GM23338 (cell line): ENCODE measurements around the gene TASP1. TPM values are rescaled to one million over a fixed set of nuclear protein-coding genes. Genes with fewer than 3 reads are reported as not detected.

ENCODE experiments used
- ATAC-seq: fragments of 200-7000 bp; cut with Tn5 transposase; 3 replicates; pipeline ENCODE4 v1.9.1; 2020
- DNase-seq: peaks from one replicate; pipeline ENCODE4 v3.0.0-alpha.2; 2015; ENCODE audit warnings: low spot score
- H2AFZ ChIP-seq: fragments of 200-600 bp; sonication (generic); 2 replicates; pipeline ENCODE4 v1.8.0; 2016; ENCODE audit warnings: antibody characterized with exemption, mild to moderate bottlenecking, moderate library complexity
- H3F3A ChIP-seq: fragments of 200-600 bp; sonication (generic); replicated peaks from 2 replicates; pipeline ENCODE4 v1.8.0; 2017; ENCODE audit warnings: antibody characterized with exemption, mixed run types, low read depth
- H3K27ac ChIP-seq: fragments of 200-600 bp; sonication (generic); 2 replicates; pipeline ENCODE4 v1.6.1; 2016; ENCODE audit warnings: low read depth
- H3K27me3 ChIP-seq: fragments of 200-600 bp; sonication (generic); 2 replicates; pipeline ENCODE4 v1.8.0; 2016; ENCODE audit warnings: mild to moderate bottlenecking, mixed run types, moderate library complexity; ENCODE audit not compliant: insufficient read depth
- H3K36me3 ChIP-seq: fragments of 200-600 bp; sonication (generic); 2 replicates; pipeline ENCODE4 v1.8.0; 2016; ENCODE audit warnings: mild to moderate bottlenecking; ENCODE audit not compliant: insufficient read depth
- H3K4me1 ChIP-seq: fragments of 200-600 bp; sonication (generic); 2 replicates; pipeline ENCODE4 v1.8.0; 2016; ENCODE audit warnings: mild to moderate bottlenecking, moderate library complexity; ENCODE audit not compliant: insufficient read depth
- H3K4me2 ChIP-seq: fragments of 200-600 bp; sonication (generic); 2 replicates; pipeline ENCODE4 v1.7.1; 2017; ENCODE audit warnings: mixed run types
- H3K4me3 ChIP-seq: fragments of 200-600 bp; sonication (generic); 2 replicates; pipeline ENCODE4 v1.6.1; 2016; ENCODE audit warnings: mixed run types
- H3K79me2 ChIP-seq: fragments of 200-600 bp; sonication (generic); replicated peaks from 2 replicates; pipeline ENCODE4 v1.8.0; 2017; ENCODE audit warnings: mild to moderate bottlenecking; ENCODE audit not compliant: insufficient read depth
- H3K9me2 ChIP-seq: fragments of 200-600 bp; sonication (generic); 2 replicates; pipeline ENCODE4 v1.8.0; 2017; ENCODE audit not compliant: insufficient read depth
- H4K20me1 ChIP-seq: fragments of 200-600 bp; sonication (generic); replicated peaks from 2 replicates; pipeline ENCODE4 v1.8.0; 2017; ENCODE audit warnings: mild to moderate bottlenecking; ENCODE audit not compliant: insufficient read depth
- H3K27ac Mint-ChIP-seq: 2 replicates; pipeline ENCODE4 v1.8.0; 2020; ENCODE audit warnings: inconsistent platforms, mild to moderate bottlenecking, moderate library complexity, mixed read lengths
- H3K27me3 Mint-ChIP-seq: 3 replicates; pipeline ENCODE4 v1.8.0; 2022; ENCODE audit warnings: low read depth, mild to moderate bottlenecking, moderate library complexity, mixed read lengths, inconsistent platforms; ENCODE audit not compliant: insufficient read depth, poor library complexity
- H3K36me3 Mint-ChIP-seq: 3 replicates; pipeline ENCODE4 v1.8.0; 2021; ENCODE audit warnings: low read depth, mild to moderate bottlenecking, inconsistent platforms, moderate library complexity, mixed read lengths
- H3K4me1 Mint-ChIP-seq: 3 replicates; pipeline ENCODE4 v1.8.0; 2020; ENCODE audit warnings: mild to moderate bottlenecking, inconsistent platforms, mixed read lengths
- H3K4me3 Mint-ChIP-seq: 3 replicates; pipeline ENCODE4 v1.8.0; 2021; ENCODE audit warnings: moderate library complexity, mild to moderate bottlenecking, inconsistent platforms, mixed read lengths
- H3K9me3 Mint-ChIP-seq: 3 replicates; pipeline ENCODE4 v1.8.0; 2020; ENCODE audit warnings: moderate library complexity, mild to moderate bottlenecking, inconsistent platforms, mixed read lengths
- CREB1 ChIP-seq: fragments of 250-450 bp; sonication (Bioruptor Pico); IDR thresholded peaks from 2 replicates; pipeline ENCODE4 v1.5.0; 2020; ENCODE audit warnings: low read depth, mild to moderate bottlenecking, moderate library complexity
- ETS1 ChIP-seq: IDR thresholded peaks from 2 replicates; pipeline ENCODE4 v1.6.1; 2016; ENCODE audit warnings: antibody characterized with exemption
- EZH2 ChIP-seq: fragments of 200-600 bp; sonication (generic); IDR thresholded peaks from one replicate; pipeline ENCODE4 v1.8.0; 2017; ENCODE audit warnings: antibody characterized with exemption, mild to moderate bottlenecking, low read depth; ENCODE audit not compliant: unreplicated experiment
- EZH2phosphoT487 ChIP-seq: fragments of 200-600 bp; sonication (generic); IDR thresholded peaks from one replicate; pipeline ENCODE4 v1.8.1; 2018; ENCODE audit warnings: antibody characterized with exemption; ENCODE audit not compliant: unreplicated experiment
- NANOG ChIP-seq: IDR thresholded peaks from 2 replicates; pipeline ENCODE4 v1.6.1; 2016; ENCODE audit warnings: antibody characterized with exemption, borderline replicate concordance
- POLR2AphosphoS5 ChIP-seq: IDR thresholded peaks from 2 replicates; pipeline ENCODE4 v1.6.1; 2016; ENCODE audit warnings: antibody characterized with exemption, low read depth
- STAT1 ChIP-seq: IDR thresholded peaks from one replicate; pipeline ENCODE4 v1.6.1; 2016; ENCODE audit warnings: antibody characterized with exemption; ENCODE audit not compliant: unreplicated experiment
- ZNF114 ChIP-seq: fragments of 250-450 bp; sonication (Bioruptor Pico); IDR thresholded peaks from 2 replicates; pipeline ENCODE4 v1.5.0; 2020; ENCODE audit warnings: mild to moderate bottlenecking, moderate library complexity
- ZNF331 ChIP-seq: fragments of 250-450 bp; sonication (Bioruptor Pico); IDR thresholded peaks from 2 replicates; pipeline ENCODE4 v1.5.0; 2020; ENCODE audit warnings: low read depth, mild to moderate bottlenecking, moderate library complexity
- ZNF462 ChIP-seq: fragments of 250-450 bp; sonication (Bioruptor Pico); IDR thresholded peaks from 2 replicates; pipeline ENCODE4 v1.5.0; 2020; ENCODE audit warnings: mild to moderate bottlenecking, moderate library complexity
- polyA plus RNA-seq: library from polyadenylated mRNA; unstranded; fragments of >200 nt; fragmentation: Nextera tagmentation; extraction: Ambion mirVana; gene quantifications from 2 replicates; pipeline ENCODE4 v1.2.1, GENCODE V29; 2016
- total RNA-seq: library from RNA; depleted of rRNA; stranded (reverse); fragments of >200 nt; shearing (Covaris generic); gene quantifications from 2 replicates; pipeline ENCODE4 v1.2.3, GENCODE V29; 2014

Gene TASP1
- total and polyA plus RNA-seq, 2 experiments from 2014 or later, result 9.7 to 9.8 TPM

- no peak for DNase-seq
- H3F3A ChIP-seq, result no peaks in the 10 kb centered on the region
- peaks cover 5% of the 10 kb centered on the region for H3K27me3 Mint-ChIP-seq
- no peak overlapping the region for H3K4me3 ChIP-seq
- no peak overlapping the region for H3K27ac ChIP-seq
- ATAC-seq, result no peak
- no peak overlapping the region for H2AFZ ChIP-seq
- H3K36me3 Mint-ChIP-seq, result no peaks in the 10 kb centered on the region
- H3K9me3 Mint-ChIP-seq, result no peaks in the 10 kb centered on the region
- no peak overlapping the region for H3K4me3 Mint-ChIP-seq
- H3K79me2 ChIP-seq, result no peaks in the 10 kb centered on the region
- no peak overlapping the region for H3K4me2 ChIP-seq
- TF ChIP-seq EZH2 (no peak), NANOG (no peak), EZH2phosphoT487 (no peak), CREB1 (CRISPR knock-in tag) (no peak), ZNF331 (CRISPR knock-in tag) (no peak), ETS1 (no peak), ZNF462 (CRISPR knock-in tag) (no peak), ZNF114 (CRISPR knock-in tag) (no peak), STAT1 (no peak), POLR2AphosphoS5 (no peak)
- no peak overlapping the region for H3K27ac Mint-ChIP-seq
- H3K9me2 ChIP-seq, result no peaks in the 10 kb centered on the region
- H3K36me3 ChIP-seq, result no peaks in the 10 kb centered on the region
- H3K4me1 Mint-ChIP-seq, result peaks cover 7% of the 10 kb centered on the region; the same call in 2 of the 3 replicates
- no peaks in the 10 kb centered on the region for H3K27me3 ChIP-seq
- H4K20me1 ChIP-seq, result no peaks in the 10 kb centered on the region
- H3K4me1 ChIP-seq, result peaks cover 6% of the 10 kb centered on the region; the same call in 1 of the 2 replicates
Observed at GRCh38 chr20:13671916-13672378, 33.2 kb upstream of the TASP1 start.
